Colonic mucosa (tissue), 4 donors: Measurements from ENCODE around the gene ELMO1. TPM values are rescaled to one million over a fixed set of nuclear protein-coding genes. Genes with fewer than 3 reads are reported as not detected.

Source experiments
- DNase-seq: peaks from one replicate; pipeline ENCODE4 v3.0.0-alpha.2; 2020
- H3K27ac ChIP-seq: fragments of 200-600 bp; one replicate; pipeline ENCODE4 v1.8.0; 2021
- H3K27me3 ChIP-seq: fragments of 200-600 bp; one replicate; pipeline ENCODE4 v1.8.0; 2021
- H3K36me3 ChIP-seq: fragments of 200-600 bp; one replicate; pipeline ENCODE4 v1.8.0; 2021
- H3K4me1 ChIP-seq: fragments of 200-600 bp; one replicate; pipeline ENCODE4 v1.8.0; 2021; ENCODE audit warnings: mild to moderate bottlenecking
- H3K4me3 ChIP-seq: fragments of 200-600 bp; one replicate; pipeline ENCODE4 v1.8.0; 2021
- H3K9ac ChIP-seq, 2 donors: one replicate each; pipeline ENCODE4 v1.7.0; 2013; ENCODE audit warnings: control low read depth in 2 of 2, low read depth in 2 of 2, low read length in 2 of 2
- H3K9me3 ChIP-seq: fragments of 200-600 bp; one replicate; pipeline ENCODE4 v1.8.0; 2021
- CTCF ChIP-seq: fragments of 200-600 bp; IDR thresholded peaks from one replicate; pipeline ENCODE4 v1.8.0; 2022; ENCODE audit warnings: antibody characterized with exemption, mild to moderate bottlenecking
- intact Hi-C: fragments of 100-400 bp; cut with DNase I; formaldehyde crosslinking; loops from one replicate; pipeline ENCODE4 v1.14.1; 2022
- total RNA-seq, 2 donors: library from RNA; stranded (reverse); fragmentation: NEBNext Ultra II Directional in 1 of 2; extraction: Animal tissue kit (Norgen Biotek cat#: 25700) in 1 of 2; gene quantifications; one replicate each; pipeline ENCODE4 v1.2.1, GENCODE V29; 2021
- donor health status: healthy.
- donor health status: DM: no; HTN: no; CAD: no.
- donor health status: DM: no; HTN: no; CAD: no.

Gene ELMO1
- total RNA-seq, 2 donors from 2014 or later, result 4.2 to 4.7 TPM

- peak; percentile 16 for TF ChIP-seq CTCF
- Histone ChIP-seq H3K27ac (no peak overlapping the region), H3K27me3 (no peaks in the 10 kb centered on the region), H3K9me3 (no peaks in the 10 kb centered on the region), H3K9ac (peak overlapping the region in 1 of 2 donors; percentile 19), H3K36me3 (no peaks in the 10 kb centered on the region), H3K4me3 (no peak overlapping the region), H3K4me1 (no peaks in the 10 kb centered on the region)
- intact Hi-C loops, result no loop called here
- peak; percentile 29 for DNase-seq
Measured at GRCh38 chr7:37352974-37353948, 95.4 kb downstream of the ELMO1 start.

GRCh38 chr7:37352251-37352880, 96.3 kb downstream of the ELMO1 start:
- intact Hi-C loops, result no loop called here
- Histone ChIP-seq H3K4me1 (no peaks in the 10 kb centered on the region), H3K36me3 (no peaks in the 10 kb centered on the region), H3K9ac (no peak overlapping the region), H3K27me3 (no peaks in the 10 kb centered on the region), H3K27ac (no peak overlapping the region), H3K4me3 (no peak overlapping the region), H3K9me3 (no peaks in the 10 kb centered on the region)
- DNase-seq, result no peak
- TF ChIP-seq CTCF, result no peak

GRCh38 chr7:37351716-37352115, 96.9 kb downstream of the ELMO1 start:
- TF ChIP-seq CTCF, result no peak
- intact Hi-C loops, result no loop called here
- no peak for DNase-seq
- H3K36me3 ChIP-seq, result no peaks in the 10 kb centered on the region
- H3K9ac ChIP-seq, result no peak overlapping the region
- no peaks in the 10 kb centered on the region for H3K9me3 ChIP-seq
- H3K4me1 ChIP-seq, result no peaks in the 10 kb centered on the region
- no peak overlapping the region for H3K4me3 ChIP-seq
- H3K27me3 ChIP-seq, result no peaks in the 10 kb centered on the region
- no peak overlapping the region for H3K27ac ChIP-seq

- Histone ChIP-seq H3K9ac (no peak overlapping the region), H3K4me3 (no peak overlapping the region), H3K27me3 (no peaks in the 10 kb centered on the region), H3K36me3 (no peaks in the 10 kb centered on the region), H3K9me3 (no peaks in the 10 kb centered on the region), H3K27ac (no peak overlapping the region), H3K4me1 (no peaks in the 10 kb centered on the region)
- TF ChIP-seq CTCF, result no peak
- no peak for DNase-seq
- intact Hi-C loops, result no loop called here
Measured at GRCh38 chr7:37349979-37350590, 98.6 kb downstream of the ELMO1 start.

DNA sequence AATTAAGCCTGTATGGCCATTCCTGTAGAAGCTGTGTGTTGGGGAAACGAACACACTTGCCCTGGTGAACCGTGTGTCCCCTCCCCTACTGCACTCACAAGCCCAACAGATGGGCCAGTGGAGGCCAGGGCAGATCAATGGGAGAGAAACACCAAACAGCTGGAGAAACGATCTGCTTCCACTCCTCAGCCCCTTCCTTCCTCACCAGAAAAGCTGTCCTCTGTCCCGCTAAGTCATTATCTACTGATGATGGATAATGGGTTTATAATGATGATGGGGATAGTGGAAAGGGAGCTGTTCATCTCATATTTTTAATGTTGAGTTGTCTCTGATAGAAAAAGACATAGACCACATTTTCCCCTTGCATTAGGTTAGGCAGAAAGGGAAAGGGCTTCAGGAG, 99.7 kb downstream of the ELMO1 start:
- Histone ChIP-seq H3K4me3 (no peak overlapping the region), H3K9ac (no peak overlapping the region), H3K27me3 (no peaks in the 10 kb centered on the region), H3K27ac (no peak overlapping the region), H3K4me1 (no peaks in the 10 kb centered on the region), H3K36me3 (no peaks in the 10 kb centered on the region), H3K9me3 (no peaks in the 10 kb centered on the region)
- TF ChIP-seq CTCF, result no peak
- no peak for DNase-seq
- intact Hi-C loops, result no loop called here
